ENCODE data around the gene ACAP3.
"Not testable (repeated sequence)": the region's sequence is repeated elsewhere in the genome, so short reads cannot be mapped to it uniquely, and the experiment has no call there.

The ACAP3 gene

GRCh38 chr1:1260843-1261560 lies 46.7 kb downstream of the ACAP3 start:
- DNase-seq, result no peak

GRCh38 chr1:1259951-1260600 lies 47.7 kb downstream of the ACAP3 start:
- no peak for DNase-seq

GRCh38 chr1:1259540-1259939 lies 48.2 kb downstream of the ACAP3 start:
- DNase-seq, result no peak

GRCh38 chr1:1259119-1259488 lies 48.6 kb downstream of the ACAP3 start:
- no peak for DNase-seq

GRCh38 chr1:1256956-1257871 lies 50.5 kb downstream of the ACAP3 start:
- DNase-seq, result no peak

- no peak for DNase-seq
Measured at GRCh38 chr1:1255611-1256010, 52.1 kb downstream of the ACAP3 start.

- no peak for DNase-seq
Measured at GRCh38 chr1:1255078-1255477, 52.7 kb downstream of the ACAP3 start.

GRCh38 chr1:1254667-1254998 lies 53.1 kb downstream of the ACAP3 start:
- no peak for DNase-seq

GRCh38 chr1:1253972-1254666 lies 53.6 kb downstream of the ACAP3 start:
- no peak for DNase-seq

GRCh38 chr1:1253314-1253713 lies 54.4 kb downstream of the ACAP3 start:
- DNase-seq, result no peak

GRCh38 chr1:1250786-1251284 lies 56.9 kb downstream of the ACAP3 start:
- no peak for DNase-seq

- not testable (repeated sequence) for DNase-seq
Measured at GRCh38 chr1:1248009-1248913, 59.5 kb downstream of the ACAP3 start.

- no peak for DNase-seq
Measured at GRCh38 chr1:1247341-1247913, 60.3 kb downstream of the ACAP3 start.

GRCh38 chr1:1246577-1247340 lies 61.0 kb downstream of the ACAP3 start, which contains the start of gene C1QTNF12:
C1QTNF12 (minus strand) TSS chr1:1246722; CDS start chr1:1246690, 32 bp downstream.
- no peak for DNase-seq

GRCh38 chr1:1245817-1246576 lies 61.7 kb downstream of the ACAP3 start:
- no peak for DNase-seq

GRCh38 chr1:1245178-1245816 lies 62.4 kb downstream of the ACAP3 start:
- DNase-seq, result no peak

GRCh38 chr1:1244192-1244811 lies 63.4 kb downstream of the ACAP3 start:
- DNase-seq, result peak; percentile 61

- DNase-seq, result peak; percentile 49
Measured at GRCh38 chr1:1243807-1244191, 63.9 kb downstream of the ACAP3 start.

- no peak for DNase-seq
Measured at GRCh38 chr1:1243266-1243660, 64.5 kb downstream of the ACAP3 start.
